Measurements from ENCODE around the gene SLC27A3.

DNA sequence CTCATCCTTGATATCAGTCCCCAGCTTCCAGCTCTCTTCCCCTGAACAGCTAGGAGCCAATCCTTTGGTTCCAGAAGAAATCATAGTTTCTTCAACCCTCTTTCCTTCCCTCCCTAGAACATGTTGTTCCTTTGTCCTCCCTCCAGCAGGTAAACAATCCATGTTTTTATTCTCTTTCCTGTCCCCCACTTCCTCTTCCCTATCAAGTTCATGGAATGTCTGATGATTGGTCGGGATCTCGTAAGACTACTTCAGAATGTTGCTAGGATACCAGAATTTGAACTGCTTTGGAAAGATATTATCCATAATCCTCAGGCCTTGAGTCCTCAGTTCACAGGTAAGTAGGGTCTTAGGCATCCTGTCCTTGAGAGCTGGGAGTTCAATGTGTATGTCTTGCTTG lies 23.1 kb upstream of the SLC27A3 start:
- TF ChIP-seq, protein P1, sequence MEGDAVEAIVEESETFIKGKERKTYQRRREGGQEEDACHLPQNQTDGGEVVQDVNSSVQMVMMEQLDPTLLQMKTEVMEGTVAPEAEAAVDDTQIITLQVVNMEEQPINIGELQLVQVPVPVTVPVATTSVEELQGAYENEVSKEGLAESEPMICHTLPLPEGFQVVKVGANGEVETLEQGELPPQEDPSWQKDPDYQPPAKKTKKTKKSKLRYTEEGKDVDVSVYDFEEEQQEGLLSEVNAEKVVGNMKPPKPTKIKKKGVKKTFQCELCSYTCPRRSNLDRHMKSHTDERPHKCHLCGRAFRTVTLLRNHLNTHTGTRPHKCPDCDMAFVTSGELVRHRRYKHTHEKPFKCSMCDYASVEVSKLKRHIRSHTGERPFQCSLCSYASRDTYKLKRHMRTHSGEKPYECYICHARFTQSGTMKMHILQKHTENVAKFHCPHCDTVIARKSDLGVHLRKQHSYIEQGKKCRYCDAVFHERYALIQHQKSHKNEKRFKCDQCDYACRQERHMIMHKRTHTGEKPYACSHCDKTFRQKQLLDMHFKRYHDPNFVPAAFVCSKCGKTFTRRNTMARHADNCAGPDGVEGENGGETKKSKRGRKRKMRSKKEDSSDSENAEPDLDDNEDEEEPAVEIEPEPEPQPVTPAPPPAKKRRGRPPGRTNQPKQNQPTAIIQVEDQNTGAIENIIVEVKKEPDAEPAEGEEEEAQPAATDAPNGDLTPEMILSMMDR (IDR thresholded peaks at IDR 0.05; ENCODE audit: extremely low read depth in 1 of 2, insufficient read depth in 1 of 2, low read depth in 1 of 2, low read length in 2 of 2): no peak
- TF ChIP-seq POLR2A (IDR thresholded peaks at IDR 0.05; ENCODE audit: low read depth, low read length) (peak; percentile 42), JUN (IDR thresholded peaks at IDR 0.05; ENCODE audit: borderline replicate concordance, insufficient read depth, insufficient read length, low read depth) (no peak), EZH2 (IDR thresholded peaks at IDR 0.05; ENCODE audit: borderline replicate concordance, low read depth, low read length, severe bottlenecking) (no peak), POLR2AphosphoS5 (IDR thresholded peaks at IDR 0.05; ENCODE audit: insufficient read depth, low read depth, low read length) (peak; percentile 61)
